NCI-H748 (cell line): ENCODE results near the gene PGM2.

Experiments used
- DNase-seq: peaks from one replicate; lab custom pipeline; 2025; ENCODE audit not compliant: unreplicated experiment; lab: John Stamatoyannopoulos, UW

PGM2 gene

DNA sequence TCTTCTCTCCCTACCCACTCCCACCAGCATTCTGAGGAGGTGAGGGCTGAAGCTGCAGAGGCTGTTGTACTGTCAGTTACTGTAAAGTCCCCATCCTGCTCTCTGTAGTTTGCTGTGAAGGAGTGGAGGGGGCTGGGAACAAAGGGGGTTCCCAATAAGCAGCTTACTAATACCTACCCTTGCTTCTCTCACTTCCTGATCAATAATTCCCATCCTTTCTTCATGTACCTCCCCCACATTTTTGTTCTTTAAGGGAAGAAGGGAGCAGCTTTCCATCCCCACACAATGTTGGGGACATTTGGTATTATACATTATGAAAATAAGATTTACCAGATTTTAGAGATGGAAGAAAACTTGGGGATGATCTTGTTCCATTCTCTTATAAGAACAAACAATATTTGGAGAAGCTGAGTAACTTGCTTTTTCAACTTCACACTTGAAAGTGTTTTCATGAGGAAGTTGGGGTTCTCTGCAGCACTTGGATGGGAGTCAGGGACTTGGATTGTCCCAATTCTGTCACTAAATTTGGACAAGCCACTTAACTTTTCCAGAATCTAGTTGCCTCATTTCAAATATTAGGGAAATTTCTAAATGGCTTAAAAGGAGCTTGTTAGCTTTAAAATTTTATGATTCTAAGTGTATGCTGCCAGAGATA is 69.8 kb downstream of the PGM2 start:
- DNase-seq: no peak

GRCh38 chr4:37902212-37902611 is 75.7 kb downstream of the PGM2 start:
- DNase-seq: no peak

DNA sequence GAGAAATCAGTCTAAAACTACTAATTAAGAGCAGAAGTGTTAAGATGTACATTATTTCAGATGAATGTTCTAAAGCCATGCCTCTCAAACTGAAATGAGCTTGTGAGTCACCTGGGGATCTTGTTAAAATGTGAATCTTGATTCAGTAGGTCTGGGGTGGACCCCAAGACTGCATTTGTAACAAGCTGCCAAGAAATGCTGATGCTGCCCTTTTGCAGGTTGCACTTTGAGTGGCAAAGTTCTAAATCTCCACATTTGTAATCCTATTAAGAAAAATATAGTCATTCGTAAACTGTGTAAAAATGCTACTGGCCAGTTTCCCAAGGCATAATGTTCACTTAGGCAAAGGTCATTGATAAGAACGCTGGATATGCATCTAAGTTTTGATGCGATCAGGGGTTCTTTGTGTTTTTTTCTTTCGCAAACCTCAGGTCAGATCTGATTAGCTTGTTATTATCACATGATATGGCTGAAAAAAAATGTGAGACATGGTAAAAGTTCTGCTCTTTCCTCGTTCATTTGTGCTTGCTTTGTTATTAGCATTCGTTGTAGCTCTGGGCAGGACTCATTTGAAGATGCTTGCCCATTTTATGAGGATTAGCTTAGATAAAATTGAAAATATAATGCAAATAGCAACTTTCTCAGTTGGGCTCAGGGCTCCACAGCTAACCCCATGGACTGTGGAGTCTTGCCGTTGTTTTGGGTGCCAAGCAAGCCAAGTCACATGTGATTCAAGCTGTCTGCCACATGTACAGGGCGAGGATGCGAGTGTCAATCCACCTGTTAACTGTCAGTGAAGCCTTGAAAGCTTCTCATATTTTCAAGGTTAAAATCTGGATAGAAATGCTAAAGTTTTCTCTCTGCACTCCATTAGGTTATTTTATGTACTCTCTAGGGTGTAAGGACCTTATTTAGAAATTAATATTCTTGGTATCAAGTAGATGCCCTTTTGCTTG is 76.5 kb downstream of the PGM2 start:
- no peak for DNase-seq

DNA sequence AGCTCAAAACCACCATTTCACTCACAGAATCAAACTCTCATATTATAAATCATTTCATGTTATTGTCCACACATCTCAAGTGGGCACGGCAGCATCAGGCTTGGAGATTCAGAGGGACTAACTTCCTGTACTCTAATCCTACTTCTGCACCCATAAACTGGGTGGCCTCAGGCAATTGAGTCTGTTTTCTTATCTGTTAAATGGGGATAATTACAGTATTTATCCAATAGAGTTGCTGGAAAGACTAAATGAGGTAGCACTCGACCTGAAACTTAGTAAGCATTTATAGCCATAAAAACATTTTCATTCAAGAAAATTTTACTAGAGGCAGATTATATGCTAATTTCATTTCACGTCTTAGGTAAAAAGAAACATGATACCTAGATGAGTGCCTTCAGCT is 77.4 kb downstream of the PGM2 start:
- DNase-seq: no peak

DNA sequence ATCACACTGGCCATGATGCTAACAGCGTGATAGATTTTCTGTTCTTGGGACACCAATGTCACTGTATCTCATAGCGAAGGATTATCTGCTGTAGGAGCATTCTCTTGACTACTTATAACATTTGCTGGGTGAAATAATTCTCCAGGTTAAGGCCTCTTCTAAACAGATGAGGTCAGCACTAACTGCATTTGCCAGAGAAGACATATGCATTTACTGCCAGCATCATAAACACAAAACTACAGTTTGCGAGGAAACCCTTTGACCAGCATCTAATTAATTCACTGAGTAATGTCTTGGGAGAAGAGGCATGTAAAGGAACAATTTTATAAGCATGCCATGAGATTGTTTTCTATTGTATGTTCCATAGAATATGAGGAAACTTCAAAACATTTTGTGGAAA is 78.3 kb downstream of the PGM2 start:
- no peak for DNase-seq

- DNase-seq: no peak
Observed at GRCh38 chr4:37905533-37906169, 79.2 kb downstream of the PGM2 start.

GRCh38 chr4:37908488-37909331 is 82.2 kb downstream of the PGM2 start:
- DNase-seq: no peak

DNA sequence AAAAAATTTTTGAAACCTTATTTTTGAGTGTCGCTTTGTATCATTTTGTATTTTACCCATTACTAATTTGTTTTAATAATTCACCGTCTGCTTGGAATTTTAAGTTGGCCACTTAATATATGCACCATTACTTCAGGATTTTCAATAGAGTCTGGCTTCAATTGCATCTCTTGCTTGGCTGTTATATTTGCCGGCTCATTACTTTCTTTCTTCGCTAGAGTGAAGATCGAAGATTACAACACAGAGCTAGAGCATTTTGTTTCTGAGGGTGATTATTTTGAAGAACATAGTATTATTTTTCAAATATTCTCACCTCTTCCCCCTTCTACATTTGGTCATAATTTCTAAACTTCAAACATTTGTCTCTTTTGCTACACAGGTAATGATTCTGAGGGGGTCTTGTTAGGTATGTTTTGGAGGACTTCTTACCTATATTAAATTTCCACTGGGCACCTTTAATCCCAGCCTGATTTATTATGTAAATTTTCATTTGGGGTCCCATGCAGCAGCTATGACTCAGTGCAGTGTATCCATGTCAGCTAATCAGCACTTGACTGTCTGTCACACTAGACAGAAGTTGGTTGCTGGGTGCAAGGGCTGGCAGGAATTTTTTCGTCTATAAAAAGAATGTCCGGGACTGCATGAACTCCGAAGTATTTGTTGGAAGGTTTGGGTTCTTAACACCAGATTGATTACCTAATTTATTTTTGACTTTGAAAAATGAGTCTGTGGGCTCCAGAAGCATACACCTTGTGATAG is 83.0 kb downstream of the PGM2 start:
- DNase-seq: no peak

DNA sequence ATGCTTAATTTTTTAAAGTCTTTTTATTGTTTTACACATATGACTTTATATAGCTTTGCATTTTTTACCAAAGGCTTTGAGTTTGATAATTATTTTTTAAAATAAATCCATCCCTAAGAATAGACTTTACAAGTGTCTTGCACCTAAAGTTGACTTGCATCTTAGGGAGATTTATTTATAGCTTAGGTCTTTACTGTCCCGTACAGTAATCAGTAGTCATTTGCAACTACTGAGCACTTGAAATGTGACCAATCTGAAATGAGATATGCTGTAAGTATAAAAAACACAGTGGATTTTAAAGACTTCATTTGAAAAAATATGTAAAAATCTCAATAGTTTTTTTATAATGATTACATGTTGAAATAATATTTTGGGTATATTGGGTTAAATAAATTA is 83.6 kb downstream of the PGM2 start:
- DNase-seq: no peak
